Esophagus squamous epithelium (tissue), 4 donors: ENCODE results near the gene LRRC4C.

Experiments
- POLR2A ChIP-seq, 4 donors: fragments of 450-650 bp; IDR thresholded peaks; one replicate each; pipeline ENCODE4 v1.6.1; 2017; ENCODE audit warnings: antibody characterized with exemption in 4 of 4, mild to moderate bottlenecking in 4 of 4, moderate library complexity in 3 of 4
- TF ChIP-seq, protein P1 (sequence below), 6 experiments: fragments of 450-650 bp in 4 of 6; fragments of 200-600 bp in 2 of 6; sonication (generic) in 2 of 6; IDR thresholded peaks; one replicate each; pipeline ENCODE4 v1.5.1; 2016 to 2019; ENCODE audit warnings: antibody characterized with exemption in 6 of 6, mild to moderate bottlenecking in 4 of 6, moderate library complexity in 4 of 6

DNA sequence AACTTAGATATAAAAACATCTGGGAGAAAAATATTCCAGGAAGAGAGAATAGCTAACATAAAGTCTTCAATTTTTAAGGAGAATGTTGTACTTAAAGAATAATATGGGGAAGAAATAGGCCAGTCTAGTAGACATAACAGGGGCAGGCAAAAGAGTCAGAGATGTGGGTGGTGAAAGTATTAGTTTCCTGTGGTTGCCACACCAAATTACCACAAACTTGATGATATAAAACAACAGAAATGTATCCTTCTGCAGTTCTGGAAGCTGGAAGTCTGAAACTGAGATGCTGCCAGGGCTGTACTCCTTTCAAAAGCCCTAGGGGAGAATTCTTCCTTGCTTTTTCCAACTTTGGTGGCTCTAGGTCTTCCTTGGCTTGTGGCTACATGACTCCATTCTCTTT, 1309.7 kb downstream of the LRRC4C start:
- TF ChIP-seq, protein P1, sequence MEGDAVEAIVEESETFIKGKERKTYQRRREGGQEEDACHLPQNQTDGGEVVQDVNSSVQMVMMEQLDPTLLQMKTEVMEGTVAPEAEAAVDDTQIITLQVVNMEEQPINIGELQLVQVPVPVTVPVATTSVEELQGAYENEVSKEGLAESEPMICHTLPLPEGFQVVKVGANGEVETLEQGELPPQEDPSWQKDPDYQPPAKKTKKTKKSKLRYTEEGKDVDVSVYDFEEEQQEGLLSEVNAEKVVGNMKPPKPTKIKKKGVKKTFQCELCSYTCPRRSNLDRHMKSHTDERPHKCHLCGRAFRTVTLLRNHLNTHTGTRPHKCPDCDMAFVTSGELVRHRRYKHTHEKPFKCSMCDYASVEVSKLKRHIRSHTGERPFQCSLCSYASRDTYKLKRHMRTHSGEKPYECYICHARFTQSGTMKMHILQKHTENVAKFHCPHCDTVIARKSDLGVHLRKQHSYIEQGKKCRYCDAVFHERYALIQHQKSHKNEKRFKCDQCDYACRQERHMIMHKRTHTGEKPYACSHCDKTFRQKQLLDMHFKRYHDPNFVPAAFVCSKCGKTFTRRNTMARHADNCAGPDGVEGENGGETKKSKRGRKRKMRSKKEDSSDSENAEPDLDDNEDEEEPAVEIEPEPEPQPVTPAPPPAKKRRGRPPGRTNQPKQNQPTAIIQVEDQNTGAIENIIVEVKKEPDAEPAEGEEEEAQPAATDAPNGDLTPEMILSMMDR (IDR thresholded peaks at IDR 0.05): no peak
- no peak for TF ChIP-seq POLR2A (IDR thresholded peaks at IDR 0.05)
